Testis (tissue), 2 donors: Measurements from ENCODE around the gene HCFC1R1.

Experiments used
- CTCF ChIP-seq, 3 experiments: fragments of 450-650 bp in 2 of 3; fragments of 200-600 bp in 1 of 3; sonication (generic) in 1 of 3; IDR thresholded peaks; one replicate each; pipeline ENCODE4 v1.5.1; 2016 to 2019; ENCODE audit warnings: antibody characterized with exemption in 3 of 3, mild to moderate bottlenecking in 2 of 3, moderate library complexity in 1 of 3
- POLR2A ChIP-seq: fragments of 450-650 bp; IDR thresholded peaks from one replicate; pipeline ENCODE4 v1.6.1; 2017; ENCODE audit warnings: antibody characterized with exemption, mild to moderate bottlenecking, moderate library complexity

GRCh38 chr16:2988590-2989099, 35.1 kb downstream of the HCFC1R1 start:
- TF ChIP-seq CTCF (IDR thresholded peaks at IDR 0.05) = no peak
- no peak for TF ChIP-seq POLR2A
